Stimulated activated naive B cell treated with anti-CD40 and anti-IgM and Interleukin-4, amounts not matched to agents 10 μg/mL and 1 μg/mL and 100 μg/mL, for 72 hours (primary cell): ENCODE results near the gene TTLL5.

Source experiments
- ATAC-seq, 2 donors: fragments of 150-1000 bp; cut with Tn5 transposase; replicated peaks; 2 replicates each; pipeline ENCODE4 v1.10.0; 2021; ENCODE audit warnings: moderate library complexity in 1 of 2
- DNase-seq: peaks from one replicate; pipeline ENCODE4 v3.0.0; 2021
- H3K27ac Mint-ChIP-seq: one replicate; pipeline ENCODE4 v1.8.0; 2022; ENCODE audit warnings: mild to moderate bottlenecking, mixed read lengths
- H3K27me3 Mint-ChIP-seq, 2 donors: one replicate each; pipeline ENCODE4 v1.8.0; 2022; ENCODE audit warnings: mixed read lengths in 2 of 2
- H3K36me3 Mint-ChIP-seq, 2 donors: one replicate each; pipeline ENCODE4 v1.8.0; 2022; ENCODE audit warnings: mixed read lengths in 2 of 2, mild to moderate bottlenecking in 1 of 2
- H3K4me1 Mint-ChIP-seq, 2 donors: one replicate each; pipeline ENCODE4 v1.8.0; 2022; ENCODE audit warnings: mixed read lengths in 2 of 2, mild to moderate bottlenecking in 1 of 2
- H3K4me3 Mint-ChIP-seq, 2 donors: one replicate each; pipeline ENCODE4 v1.8.0; 2022; ENCODE audit warnings: mild to moderate bottlenecking in 2 of 2, mixed read lengths in 2 of 2, moderate library complexity in 1 of 2
- H3K9me3 Mint-ChIP-seq, 2 donors: one replicate each; pipeline ENCODE4 v1.8.0; 2022; ENCODE audit warnings: mixed read lengths in 2 of 2, mild to moderate bottlenecking in 1 of 2

TTLL5 gene

DNA sequence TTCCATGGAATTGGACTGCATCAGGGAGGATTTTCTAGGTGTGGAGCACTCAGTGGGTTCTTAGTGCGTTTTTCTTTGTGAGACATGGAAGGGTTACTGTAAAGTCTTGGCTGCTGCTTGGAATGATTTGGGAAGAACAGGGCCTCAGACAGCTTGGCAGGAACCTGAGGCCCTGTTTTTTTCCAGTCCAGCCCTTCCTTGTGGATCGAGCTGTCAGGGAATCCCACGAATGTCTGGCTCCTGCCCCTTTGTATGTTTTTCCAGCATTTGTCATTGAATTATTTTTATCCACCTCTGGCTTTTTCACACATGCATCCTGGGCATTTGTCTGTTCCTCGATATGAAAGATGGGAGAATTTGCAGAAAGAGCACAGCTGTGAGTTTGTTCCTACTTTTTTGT is 162.3 kb downstream of the TTLL5 start:
- H3K36me3 Mint-ChIP-seq = peaks cover 28 to 33% of the 10 kb centered on the region in 2 donors
- no peak for ATAC-seq
- H3K4me3 Mint-ChIP-seq = no peak overlapping the region
- H3K27ac Mint-ChIP-seq = no peak overlapping the region
- H3K4me1 Mint-ChIP-seq = peaks cover 9 to 21% of the 10 kb centered on the region in 2 donors
- no peaks in the 10 kb centered on the region for H3K27me3 Mint-ChIP-seq
- H3K9me3 Mint-ChIP-seq = no peaks in the 10 kb centered on the region
- DNase-seq = no peak

DNA sequence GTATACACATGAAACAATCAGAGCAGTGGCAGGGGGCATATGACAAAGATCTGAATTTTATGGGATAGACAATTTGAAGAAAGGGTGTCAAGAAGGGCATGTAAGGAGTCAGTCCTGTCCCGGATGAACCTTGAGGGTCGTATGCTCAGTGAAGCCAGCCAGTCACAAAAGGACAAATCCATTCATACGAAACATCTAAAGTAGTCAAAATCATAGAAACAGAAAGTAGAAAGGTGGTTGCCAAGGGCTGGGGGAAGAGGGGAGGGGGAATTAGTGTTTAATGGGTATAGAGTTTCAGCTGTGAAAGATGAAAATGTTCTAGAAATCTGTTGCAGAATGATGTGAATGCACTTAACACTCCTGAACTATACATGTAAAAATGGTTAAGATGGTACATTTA is 163.3 kb downstream of the TTLL5 start:
- Mint-ChIP-seq H3K36me3 (peaks cover 28 to 33% of the 10 kb centered on the region in 2 donors), H3K27ac (no peak overlapping the region), H3K9me3 (no peaks in the 10 kb centered on the region), H3K27me3 (no peaks in the 10 kb centered on the region), H3K4me1 (peaks cover 9 to 21% of the 10 kb centered on the region in 2 donors), H3K4me3 (no peak overlapping the region)
- ATAC-seq = peak in 1 of 2 donors; percentile 53
- DNase-seq = no peak

DNA sequence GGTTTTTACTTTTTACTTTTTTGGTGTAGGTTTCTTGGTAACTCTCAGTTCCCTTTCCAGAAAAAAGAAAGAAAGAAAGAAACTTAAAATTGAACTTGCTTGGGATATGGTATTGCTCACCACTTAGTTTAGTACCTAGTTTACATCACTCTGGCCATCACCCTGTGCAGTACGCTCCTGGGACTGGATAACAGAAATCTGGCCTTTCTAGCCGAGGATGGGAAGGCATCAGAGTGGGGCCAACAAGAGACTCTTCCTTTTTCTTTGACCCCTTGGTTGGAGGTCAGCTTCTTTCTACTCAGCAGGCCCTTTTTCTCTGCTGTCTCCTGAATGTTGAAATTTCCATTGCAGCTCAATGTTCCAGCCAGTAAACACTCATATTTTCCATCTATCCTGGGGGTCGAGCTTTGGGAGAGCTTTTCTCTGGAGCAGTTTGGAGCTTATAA is 164.1 kb downstream of the TTLL5 start:
- peaks cover 9 to 21% of the 10 kb centered on the region in 2 donors for H3K4me1 Mint-ChIP-seq
- peaks cover 22 to 33% of the 10 kb centered on the region in 2 donors for H3K36me3 Mint-ChIP-seq
- H3K9me3 Mint-ChIP-seq = no peaks in the 10 kb centered on the region
- no peak overlapping the region for H3K4me3 Mint-ChIP-seq
- peak; percentile 73 to 79 for ATAC-seq
- no peaks in the 10 kb centered on the region for H3K27me3 Mint-ChIP-seq
- no peak for DNase-seq
- peak overlapping the region; percentile 9 for H3K27ac Mint-ChIP-seq

DNA sequence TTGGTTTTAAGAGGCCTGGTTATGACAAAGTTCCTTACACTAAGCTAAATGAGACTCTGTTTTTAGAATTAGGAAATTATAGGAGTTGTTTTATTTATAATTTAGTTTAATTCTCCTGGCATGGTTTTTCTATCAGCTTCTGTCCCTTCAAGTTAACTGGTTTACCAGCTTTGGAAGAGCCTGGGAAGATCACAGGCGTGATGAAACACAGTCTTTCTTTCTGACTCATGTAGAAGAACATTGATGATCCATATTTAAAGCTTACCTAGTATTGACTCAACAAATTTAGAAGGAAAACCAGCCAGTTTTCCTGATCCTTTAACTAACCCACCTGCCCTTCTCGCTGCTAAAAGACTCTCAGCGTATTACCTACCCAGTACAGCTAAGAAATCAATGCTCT is 165.6 kb downstream of the TTLL5 start:
- no peak for ATAC-seq
- Mint-ChIP-seq H3K36me3 (peaks cover 17 to 27% of the 10 kb centered on the region in 2 donors), H3K27me3 (no peaks in the 10 kb centered on the region), H3K9me3 (no peaks in the 10 kb centered on the region), H3K27ac (no peak overlapping the region), H3K4me3 (no peak overlapping the region), H3K4me1 (peaks cover 9 to 21% of the 10 kb centered on the region in 2 donors)
- DNase-seq = no peak

DNA sequence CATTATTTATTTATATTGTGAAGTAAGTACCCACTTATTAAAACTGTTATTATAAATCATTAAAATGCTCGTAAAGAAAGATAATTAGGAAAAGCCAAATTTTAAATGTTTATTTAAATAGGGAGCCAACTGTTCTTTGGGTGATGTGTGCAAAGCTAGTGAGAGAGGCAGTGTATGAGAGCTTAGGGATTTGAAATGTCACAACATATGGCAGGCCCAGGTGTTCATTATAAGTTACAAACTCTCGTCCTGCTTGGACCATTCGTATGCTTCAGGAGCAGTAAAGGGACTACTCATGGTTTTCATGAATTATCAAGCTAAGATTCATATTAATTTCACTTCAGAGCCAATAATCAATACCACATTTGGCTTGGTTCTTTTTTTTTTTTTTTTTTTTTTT is 166.3 kb downstream of the TTLL5 start:
- H3K4me3 Mint-ChIP-seq = no peak overlapping the region
- peaks cover 9 to 21% of the 10 kb centered on the region in 2 donors for H3K4me1 Mint-ChIP-seq
- ATAC-seq = no peak
- H3K27ac Mint-ChIP-seq = no peak overlapping the region
- H3K27me3 Mint-ChIP-seq = no peaks in the 10 kb centered on the region
- DNase-seq = no peak
- peaks cover 11 to 22% of the 10 kb centered on the region in 2 donors for H3K36me3 Mint-ChIP-seq
- no peaks in the 10 kb centered on the region for H3K9me3 Mint-ChIP-seq

DNA sequence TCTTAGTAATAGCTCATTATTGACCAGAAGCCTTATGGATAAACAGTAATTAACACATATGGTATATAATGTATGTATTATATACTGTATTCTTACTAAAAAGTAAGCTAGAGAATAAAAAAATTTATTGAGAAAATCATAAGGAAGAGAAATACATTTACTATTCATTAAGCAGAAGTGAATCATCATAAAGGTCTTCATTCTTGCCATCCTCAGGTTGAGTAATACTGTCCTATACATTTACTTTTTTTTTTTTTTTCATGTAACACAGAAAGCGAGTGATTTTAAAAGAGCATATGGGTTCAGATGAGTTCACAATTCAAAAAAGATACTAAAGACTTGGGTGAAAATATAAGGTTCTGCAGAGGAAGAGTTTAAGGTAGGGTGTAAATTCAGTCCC is 168.3 kb downstream of the TTLL5 start:
- no peak for DNase-seq
- Mint-ChIP-seq H3K9me3 (no peaks in the 10 kb centered on the region), H3K27me3 (no peaks in the 10 kb centered on the region), H3K4me1 (peaks cover 6 to 16% of the 10 kb centered on the region in 2 donors), H3K27ac (no peak overlapping the region), H3K4me3 (no peak overlapping the region), H3K36me3 (peaks cover 14 to 25% of the 10 kb centered on the region in 2 donors)
- no peak for ATAC-seq

DNA sequence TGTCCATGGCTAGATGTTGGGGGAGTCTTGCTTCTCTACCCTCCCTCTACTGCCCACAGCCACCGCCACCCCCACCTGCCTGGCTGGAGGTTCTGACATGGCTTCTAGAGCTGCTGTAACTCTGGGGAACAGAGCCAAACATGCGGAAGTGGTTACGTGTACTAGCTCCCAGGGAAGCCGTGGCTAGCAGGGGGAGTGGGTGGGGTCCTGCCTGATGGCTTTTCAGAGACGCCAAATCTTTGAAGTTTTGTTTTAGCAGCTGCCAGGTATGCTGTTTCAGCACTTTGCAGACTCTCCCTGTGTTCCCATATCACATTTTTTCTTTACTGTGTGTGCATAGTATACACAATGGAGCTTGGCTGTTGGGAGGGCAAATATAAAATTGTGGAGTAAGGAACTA is 170.4 kb downstream of the TTLL5 start:
- Mint-ChIP-seq H3K36me3 (peaks cover 13 to 24% of the 10 kb centered on the region in 2 donors), H3K9me3 (no peaks in the 10 kb centered on the region), H3K27ac (no peak overlapping the region), H3K27me3 (no peaks in the 10 kb centered on the region), H3K4me1 (no peaks in the 10 kb centered on the region), H3K4me3 (no peak overlapping the region)
- no peak for DNase-seq
- no peak for ATAC-seq

DNA sequence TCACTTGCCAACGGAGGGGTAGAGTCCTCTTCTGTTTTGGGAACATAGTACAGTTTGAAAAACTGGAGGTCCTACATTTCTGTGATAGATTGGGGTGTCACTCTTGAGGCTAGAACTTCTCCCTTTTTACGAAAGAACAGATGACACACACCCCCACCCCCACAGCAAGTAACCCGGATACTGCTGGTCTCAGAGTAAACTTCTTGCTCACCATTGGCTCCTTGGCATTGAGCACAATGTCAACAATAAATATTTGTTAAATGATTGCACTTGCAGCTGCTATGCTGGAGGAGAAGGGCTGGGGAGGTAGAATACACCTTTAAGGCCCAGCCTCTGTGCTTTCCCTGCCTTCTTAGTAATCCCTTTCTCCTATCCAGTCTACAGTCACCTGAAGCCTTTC is 170.9 kb downstream of the TTLL5 start:
- ATAC-seq = no peak
- no peak overlapping the region for H3K4me3 Mint-ChIP-seq

DNA sequence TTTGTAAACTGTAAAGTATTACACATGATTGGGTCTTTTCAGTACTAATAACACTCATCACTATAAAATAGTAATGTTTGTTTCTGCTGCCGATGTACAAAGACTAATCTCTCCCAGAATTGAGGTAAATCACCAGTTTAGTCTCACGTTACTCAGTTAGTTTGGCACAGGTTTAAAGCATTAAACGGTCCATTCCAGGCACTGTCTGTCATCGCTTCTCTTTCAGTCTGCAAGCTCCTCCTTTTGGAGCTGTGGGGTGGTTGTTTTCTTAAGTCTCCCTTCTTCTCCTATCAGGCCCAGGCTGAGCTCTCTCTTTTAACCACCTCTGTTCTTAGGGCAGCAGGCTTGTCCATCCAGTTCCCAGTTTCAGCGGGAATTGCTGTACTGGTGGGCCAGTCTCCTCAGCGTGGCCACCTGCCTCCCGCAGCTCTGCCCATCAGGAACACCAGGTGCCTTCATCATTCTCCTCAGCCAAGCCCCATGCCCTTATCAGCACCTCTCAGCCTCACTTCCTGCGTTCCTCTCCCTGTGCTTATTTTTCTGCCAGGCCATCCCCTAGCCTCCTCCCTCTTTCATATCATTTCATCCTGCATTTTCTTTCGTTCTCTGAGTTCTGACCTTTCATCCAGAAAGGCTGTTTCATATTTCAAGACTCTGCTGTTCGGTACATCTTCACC is 171.7 kb downstream of the TTLL5 start:
- DNase-seq (no peak), ATAC-seq (no peak)
- Mint-ChIP-seq H3K36me3 (peaks cover 17 to 28% of the 10 kb centered on the region in 2 donors), H3K4me1 (no peaks in the 10 kb centered on the region), H3K9me3 (no peaks in the 10 kb centered on the region), H3K27me3 (no peaks in the 10 kb centered on the region), H3K27ac (no peak overlapping the region), H3K4me3 (no peak overlapping the region)

More for the DNA sequence above, 170.9 kb downstream of the TTLL5 start:
- Mint-ChIP-seq H3K4me1 (no peaks in the 10 kb centered on the region), H3K27me3 (no peaks in the 10 kb centered on the region), H3K36me3 (peaks cover 13 to 24% of the 10 kb centered on the region in 2 donors), H3K27ac (no peak overlapping the region), H3K9me3 (no peaks in the 10 kb centered on the region)
- DNase-seq = no peak

DNA sequence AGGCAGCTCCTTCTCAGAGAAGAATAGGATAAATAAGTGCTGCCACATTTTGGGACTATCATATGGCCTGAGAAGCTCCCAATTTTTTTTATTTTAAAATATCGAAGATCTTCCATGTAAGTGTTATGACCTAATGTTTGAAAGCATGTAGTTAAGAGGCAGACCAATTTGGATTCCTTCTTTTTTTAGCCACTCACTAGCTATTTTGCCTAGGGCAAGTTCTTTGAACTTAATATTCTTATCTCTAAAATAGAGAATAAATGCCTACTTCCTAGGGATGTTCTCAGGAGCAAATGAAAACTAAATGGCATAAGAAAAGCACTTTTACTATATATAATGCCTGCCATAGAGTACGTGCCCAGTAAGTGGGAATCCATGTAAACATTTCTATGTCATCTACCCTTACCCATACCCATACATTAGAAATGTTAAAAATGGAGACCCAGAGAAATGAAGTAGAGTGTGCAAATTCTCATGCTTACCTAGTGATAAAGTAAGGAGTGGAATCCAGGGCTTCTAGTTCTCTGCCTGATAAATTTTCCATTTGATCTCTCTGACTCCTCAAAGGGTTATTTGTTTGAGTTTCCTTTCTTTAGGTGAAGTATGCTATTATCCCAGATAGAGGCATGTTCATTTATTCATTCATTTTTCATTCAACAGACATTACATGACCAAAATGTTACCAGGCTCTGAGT is 172.4 kb downstream of the TTLL5 start:
- H3K27ac Mint-ChIP-seq = no peak overlapping the region

DNA sequence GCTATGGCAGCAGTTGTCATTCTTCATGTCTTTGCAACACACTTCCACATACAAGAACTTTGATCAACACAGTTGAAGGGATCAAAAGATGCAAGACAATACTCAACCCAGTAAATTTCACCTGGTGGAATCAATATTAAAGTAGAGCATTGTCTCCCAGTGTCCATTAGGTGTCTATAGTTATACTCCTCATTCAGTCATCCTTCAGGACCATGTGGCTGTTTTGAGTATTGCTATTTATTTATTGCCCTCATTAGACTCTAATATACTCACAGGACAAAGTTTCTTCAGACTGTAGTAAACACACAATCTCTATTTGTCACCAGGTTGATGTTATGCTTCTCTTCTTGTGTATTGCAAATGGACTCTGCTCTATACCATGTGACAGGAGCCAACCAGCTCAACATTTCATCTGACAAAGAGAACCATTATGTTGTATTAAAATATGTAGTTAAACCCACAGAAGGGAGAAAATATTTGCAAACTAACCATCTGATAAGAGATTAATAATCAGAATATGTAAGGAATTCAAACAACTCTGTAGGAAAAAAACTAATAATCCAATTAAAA is 174.2 kb downstream of the TTLL5 start:
- Mint-ChIP-seq H3K36me3 (peaks cover 33 to 50% of the 10 kb centered on the region in 2 donors), H3K27ac (no peak overlapping the region), H3K27me3 (no peaks in the 10 kb centered on the region), H3K4me3 (no peak overlapping the region), H3K9me3 (peaks cover 7 to 8% of the 10 kb centered on the region in 2 donors), H3K4me1 (no peaks in the 10 kb centered on the region)
- no peak for DNase-seq
- ATAC-seq = no peak

More for the DNA sequence above, 172.4 kb downstream of the TTLL5 start:
- DNase-seq = no peak
- no peaks in the 10 kb centered on the region for H3K4me1 Mint-ChIP-seq
- no peak for ATAC-seq
- H3K36me3 Mint-ChIP-seq = peaks cover 21 to 34% of the 10 kb centered on the region in 2 donors
- no peak overlapping the region for H3K4me3 Mint-ChIP-seq
- peaks cover 0 to 1% of the 10 kb centered on the region in 2 donors for H3K9me3 Mint-ChIP-seq
- H3K27me3 Mint-ChIP-seq = no peaks in the 10 kb centered on the region

DNA sequence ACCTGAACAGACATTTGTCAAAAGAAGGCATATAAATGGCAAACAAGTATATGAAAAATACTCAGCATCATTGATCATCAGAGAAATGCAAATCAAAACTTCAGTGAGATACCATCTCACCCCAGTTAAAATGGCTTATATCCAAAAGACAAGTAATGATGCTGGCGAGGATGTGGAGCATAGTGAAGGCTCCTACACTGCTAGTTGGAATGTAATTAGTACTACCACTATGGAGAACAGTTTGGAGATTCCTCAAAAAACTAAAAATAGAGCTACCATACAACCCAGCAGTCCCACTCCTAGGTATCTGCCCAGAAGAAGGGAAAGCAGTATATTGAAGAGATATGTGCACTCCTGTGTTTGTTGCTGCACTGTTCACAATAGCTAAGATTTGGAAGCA is 174.7 kb downstream of the TTLL5 start:
- Mint-ChIP-seq H3K27ac (no peak overlapping the region), H3K27me3 (no peaks in the 10 kb centered on the region), H3K4me3 (no peak overlapping the region), H3K4me1 (no peaks in the 10 kb centered on the region), H3K9me3 (peaks cover 7 to 8% of the 10 kb centered on the region in 2 donors), H3K36me3 (peaks cover 33 to 54% of the 10 kb centered on the region in 2 donors)
- no peak for ATAC-seq
- DNase-seq = no peak

DNA sequence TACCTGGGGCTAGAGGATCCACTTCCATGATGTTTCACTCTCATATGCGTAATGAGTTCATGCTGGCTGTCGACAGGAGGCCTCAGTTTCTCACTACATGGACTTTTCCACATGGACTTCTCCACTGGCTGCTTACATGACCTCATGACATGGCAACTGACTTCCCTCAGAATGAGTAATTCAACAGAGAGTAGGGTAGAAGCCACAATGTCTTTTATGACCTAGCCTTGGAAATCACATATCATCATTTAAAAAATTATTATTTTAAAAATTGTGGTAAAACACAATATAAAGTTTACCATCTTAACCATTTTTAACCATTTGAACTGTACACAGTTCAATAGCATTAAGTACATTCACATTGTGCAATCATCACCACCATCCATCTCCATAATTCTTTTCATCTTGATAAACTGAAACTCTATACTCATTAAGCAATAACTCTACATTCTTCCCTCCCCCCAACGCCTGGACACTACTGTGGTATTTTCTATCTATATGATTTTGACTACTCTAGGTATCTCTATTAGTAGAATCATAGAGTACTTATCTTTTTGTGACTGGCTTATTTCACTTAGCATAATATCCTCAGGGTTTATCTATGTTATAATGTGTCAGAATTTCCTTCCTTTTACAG is 176.2 kb downstream of the TTLL5 start:
- H3K27me3 Mint-ChIP-seq = no peaks in the 10 kb centered on the region
- H3K4me1 Mint-ChIP-seq = no peaks in the 10 kb centered on the region
- no peak overlapping the region for H3K4me3 Mint-ChIP-seq
- peaks cover 35 to 56% of the 10 kb centered on the region in 2 donors for H3K36me3 Mint-ChIP-seq
- peaks cover 7 to 8% of the 10 kb centered on the region in 2 donors for H3K9me3 Mint-ChIP-seq
- no peak overlapping the region for H3K27ac Mint-ChIP-seq
- DNase-seq (no peak), ATAC-seq (no peak)

DNA sequence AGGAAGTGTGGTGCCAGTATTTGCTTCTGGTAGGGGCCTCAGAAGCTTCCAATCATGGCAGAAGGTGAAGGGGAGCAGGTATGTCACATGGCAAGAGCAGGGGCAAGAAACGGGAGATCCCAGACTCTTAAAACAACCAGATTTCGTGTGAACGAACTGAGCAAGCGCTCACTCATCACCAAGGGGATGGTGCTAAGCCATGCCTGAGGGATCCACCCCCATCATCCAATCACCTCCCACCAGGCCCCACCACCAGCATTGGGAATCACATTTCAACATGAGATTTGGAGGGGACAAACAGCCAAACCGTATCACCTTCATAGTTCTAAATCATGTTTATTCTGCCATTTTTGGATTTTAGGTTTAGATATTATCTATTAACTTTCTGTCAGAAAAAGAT is 179.9 kb downstream of the TTLL5 start:
- Mint-ChIP-seq H3K4me3 (no peak overlapping the region), H3K27ac (no peak overlapping the region), H3K27me3 (no peaks in the 10 kb centered on the region), H3K4me1 (no peaks in the 10 kb centered on the region), H3K36me3 (peaks cover 25 to 42% of the 10 kb centered on the region in 2 donors), H3K9me3 (peaks cover 7 to 8% of the 10 kb centered on the region in 2 donors)
- no peak for DNase-seq
- ATAC-seq = no peak
